H1 (cell line): ENCODE results near the gene NANOS2. TPM values are rescaled to one million over a fixed set of nuclear protein-coding genes. Genes with fewer than 3 reads are reported as not detected.

Experiments
- CTCF ChIA-PET: fragments of 300-600 bp; sonication (Branson Sonifier 250); formaldehyde crosslinking; loops from one replicate; lab custom pipeline; 2021; ENCODE audit not compliant: partially characterized antibody; lab: Charles Lee
- POLR2A ChIA-PET: fragments of 300-600 bp; sonication (Branson Sonifier 250); formaldehyde crosslinking; loops from one replicate; lab custom pipeline; 2021; ENCODE audit warnings: inconsistent platforms; ENCODE audit not compliant: partially characterized antibody; lab: Charles Lee
- DNase-seq, 2 experiments: peaks; one replicate each; pipeline versions ENCODE4 v3.0.0 to v3.0.0-alpha.2; 2010 to 2022; ENCODE audit warnings: low spot score in 2 of 2, low read depth in 1 of 2, mixed read lengths in 1 of 2
- FAIRE-seq: peaks from 2 replicates; lab custom pipeline; 2011; peaks lifted over from hg19 to GRCh38; lab: Jason Lieb, UNC
- H2AFZ ChIP-seq: 2 replicates; pipeline ENCODE4 v1.8.1; 2012; ENCODE audit warnings: low read length, inconsistent platforms
- H2AK5ac ChIP-seq: 2 replicates; pipeline ENCODE4 v1.6.1; 2013; ENCODE audit warnings: low read depth, low read length
- H2BK120ac ChIP-seq: replicated peaks from 2 replicates; pipeline ENCODE3; 2013; ENCODE audit warnings: low read depth, low read length, inconsistent platforms
- H2BK12ac ChIP-seq: 2 replicates; pipeline ENCODE4 v1.6.1; 2013; ENCODE audit warnings: low read depth, low read length
- H2BK15ac ChIP-seq: 2 replicates; pipeline ENCODE4 v1.6.1; 2013; ENCODE audit warnings: low read length
- H2BK20ac ChIP-seq: 2 replicates; pipeline ENCODE4 v1.6.1; 2013; ENCODE audit warnings: low read length
- H2BK5ac ChIP-seq: 2 replicates; pipeline ENCODE4 v1.6.1; 2013; ENCODE audit warnings: low read depth, low read length
- H3K14ac ChIP-seq: 2 replicates; pipeline ENCODE4 v1.6.1; 2013; ENCODE audit warnings: inconsistent platforms; ENCODE audit not compliant: insufficient read length
- H3K18ac ChIP-seq: 2 replicates; pipeline ENCODE4 v1.6.1; 2013; ENCODE audit warnings: low read length; ENCODE audit errors: extremely low read depth
- H3K23ac ChIP-seq: 2 replicates; pipeline ENCODE4 v1.6.1; 2013; ENCODE audit warnings: inconsistent platforms; ENCODE audit not compliant: insufficient read length
- H3K23me2 ChIP-seq: 2 replicates; pipeline ENCODE4 v1.6.1; 2013; ENCODE audit warnings: low read depth, low read length
- H3K27ac ChIP-seq: 2 replicates; pipeline ENCODE4 v1.6.1; 2011; ENCODE audit warnings: low read depth, low read length, inconsistent platforms
- H3K27me3 ChIP-seq, 4 experiments: replicated peaks in 1 of 4; 1 replicate in 1 of 4; 2 replicates in 3 of 4; pipeline versions ENCODE4 v1.6.1 to v1.8.1; 2011 to 2013; ENCODE audit warnings: low read length in 3 of 4, mild to moderate bottlenecking in 3 of 4, inconsistent platforms in 2 of 4, mixed read lengths in 2 of 4, moderate library complexity in 1 of 4; ENCODE audit not compliant: control insufficient read depth in 3 of 4, insufficient read depth in 3 of 4; ENCODE audit errors: extremely low read depth in 1 of 4
- H3K36me3 ChIP-seq, 4 experiments: 2 replicates each; pipeline versions ENCODE4 v1.6.1 to v1.8.1; 2011 to 2013; ENCODE audit warnings: mild to moderate bottlenecking in 4 of 4, low read length in 3 of 4, moderate library complexity in 2 of 4, control low read depth in 1 of 4, inconsistent platforms in 1 of 4; ENCODE audit not compliant: insufficient read depth in 4 of 4, control insufficient read depth in 2 of 4
- H3K4ac ChIP-seq: replicated peaks from 2 replicates; pipeline ENCODE3; 2013; ENCODE audit warnings: low read length, low read depth, mixed read lengths, inconsistent platforms; ENCODE audit not compliant: insufficient read length
- H3K4me1 ChIP-seq, 4 experiments: replicated peaks in 1 of 4; 1 replicate in 1 of 4; 2 replicates in 3 of 4; pipeline versions ENCODE4 v1.6.1 to v1.8.1; 2011 to 2013; ENCODE audit warnings: low read length in 3 of 4, inconsistent platforms in 2 of 4, mixed read lengths in 1 of 4; ENCODE audit not compliant: insufficient read depth in 4 of 4, control insufficient read depth in 3 of 4
- H3K4me2 ChIP-seq, 2 experiments: 2 replicates each; pipeline versions ENCODE4 v1.6.1 to v1.8.1; 2011 to 2013; ENCODE audit warnings: low read depth in 2 of 2, low read length in 2 of 2, control low read depth in 1 of 2, inconsistent platforms in 1 of 2, mild to moderate bottlenecking in 1 of 2; ENCODE audit not compliant: insufficient read depth in 1 of 2
- H3K4me3 ChIP-seq, 4 experiments: fragments of 200-600, 300-600 bp in 1 of 4; sonication (generic), shearing (Covaris generic), sonication (Bioruptor Twin) in 1 of 4; 2 replicates each; pipeline versions ENCODE4 v1.5.1 to v1.8.1; 2011 to 2016; ENCODE audit warnings: low read length in 4 of 4, low read depth in 3 of 4, control low read depth in 2 of 4, inconsistent platforms in 2 of 4, mild to moderate bottlenecking in 2 of 4, mixed read lengths in 1 of 4, moderate library complexity in 1 of 4; ENCODE audit not compliant: insufficient read depth in 2 of 4; ENCODE audit errors: extremely low read depth in 1 of 4
- H3K56ac ChIP-seq: replicated peaks from 2 replicates; pipeline ENCODE3; 2013; ENCODE audit warnings: low read depth, mild to moderate bottlenecking, mixed read lengths, low read length, inconsistent platforms; ENCODE audit not compliant: insufficient read length
- H3K79me1 ChIP-seq: 2 replicates; pipeline ENCODE4 v1.6.1; 2013; ENCODE audit warnings: low read depth, low read length, control low read depth
- H3K79me2 ChIP-seq, 2 experiments: 2 replicates each; pipeline versions ENCODE4 v1.6.1 to v1.8.1; 2012 to 2013; ENCODE audit warnings: low read length in 2 of 2, mild to moderate bottlenecking in 2 of 2, inconsistent platforms in 1 of 2; ENCODE audit not compliant: insufficient read depth in 2 of 2, control insufficient read depth in 1 of 2
- H3K9ac ChIP-seq, 4 experiments: replicated peaks in 1 of 4; 1 replicate in 1 of 4; 2 replicates in 3 of 4; pipeline versions ENCODE4 v1.6.1 to v1.8.1; 2011 to 2013; ENCODE audit warnings: low read depth in 3 of 4, low read length in 3 of 4, control low read depth in 2 of 4, mild to moderate bottlenecking in 2 of 4, moderate library complexity in 2 of 4, inconsistent platforms in 1 of 4; ENCODE audit errors: extremely low read depth in 1 of 4
- H3K9me3 ChIP-seq, 2 experiments: 2 replicates each; pipeline versions ENCODE4 v1.6.1 to v1.8.1; 2012 to 2013; ENCODE audit warnings: mild to moderate bottlenecking in 2 of 2, moderate library complexity in 2 of 2, control low read depth in 1 of 2, inconsistent platforms in 1 of 2, low read depth in 1 of 2, low read length in 1 of 2, mixed read lengths in 1 of 2; ENCODE audit not compliant: insufficient read depth in 2 of 2
- H4K20me1 ChIP-seq, 2 experiments: replicated peaks in 1 of 2; 2 replicates each; pipeline versions ENCODE3 to v1.8.1; 2011 to 2013; ENCODE audit warnings: inconsistent platforms in 2 of 2, low read length in 2 of 2, mild to moderate bottlenecking in 1 of 2; ENCODE audit not compliant: insufficient read depth in 2 of 2, control insufficient read depth in 1 of 2
- H4K5ac ChIP-seq: 2 replicates; pipeline ENCODE4 v1.6.1; 2013; ENCODE audit warnings: low read length, low read depth, mixed read lengths, inconsistent platforms; ENCODE audit not compliant: insufficient read length
- H4K8ac ChIP-seq: 2 replicates; pipeline ENCODE4 v1.8.0; 2013; ENCODE audit warnings: mild to moderate bottlenecking, moderate library complexity, low read length, inconsistent platforms; ENCODE audit not compliant: insufficient read depth; ENCODE audit errors: extremely low read depth
- H4K91ac ChIP-seq: replicated peaks from 2 replicates; pipeline ENCODE3; 2013; ENCODE audit warnings: low read length, mixed read lengths, inconsistent platforms; ENCODE audit not compliant: insufficient read length
- KDM4A ChIP-seq: IDR thresholded peaks from one replicate; pipeline ENCODE4 v1.7.1; 2012; ENCODE audit warnings: low read depth, mild to moderate bottlenecking, moderate library complexity, low read length, inconsistent platforms; ENCODE audit not compliant: severe bottlenecking
- RAD21 ChIP-seq, 2 experiments: IDR thresholded peaks in 1 of 2; conservative IDR thresholded peaks in 1 of 2; 2 replicates each; pipeline ENCODE4 v1.6.1; 2011; ENCODE audit warnings: low read depth in 2 of 2, low read length in 2 of 2, improper control_type of control experiment in 1 of 2, inconsistent platforms in 1 of 2, mild to moderate bottlenecking in 1 of 2, moderate library complexity in 1 of 2
- WGBS, 2 experiments: shearing (Covaris generic) in 1 of 2; methylation state at CpG; one replicate each; pipeline versions ENCODE4 v1.1.6 to v1.1.7; 2013 to 2015; ENCODE audit warnings: low lambda C conversion rate in 2 of 2, mixed read lengths in 2 of 2, inconsistent platforms in 1 of 2, low coverage in 1 of 2, missing lambda C conversion rate in 1 of 2; ENCODE audit not compliant: insufficient replicate concordance in 2 of 2, insufficient coverage in 1 of 2, insufficient read length in 1 of 2; ENCODE audit errors: extremely low coverage in 1 of 2, missing lambda C conversion rate in 1 of 2; 5-methylcytosine and 5-hydroxymethylcytosine counted together
- polyA plus RNA-seq, 7 experiments: library from polyadenylated mRNA; depleted of rRNA in 3 of 7; stranded (reverse) in 5 of 7; unstranded in 2 of 7; fragments of >200 nt in 5 of 7; fragments of 200-250 nt in 2 of 7; gene quantifications; 1 replicate in 5 of 7; 2 replicates in 1 of 7; 4 replicates in 1 of 7; pipeline versions ENCODE4 v1.2.1 to v1.2.3, GENCODE V29; 2011 to 2013; ENCODE audit warnings: missing spikeins in 2 of 7, mixed read lengths in 2 of 7
- total RNA-seq: library from RNA; stranded (reverse); fragmentation: NEBNext Ultra II Directional; extraction: Animal tissue kit (Norgen Biotek cat#: 25700); gene quantifications from 2 replicates; pipeline ENCODE4 v1.2.1, GENCODE V29; 2021
- TF ChIP-seq, protein P1 (sequence below), 3 experiments: IDR thresholded peaks; 1 replicate in 2 of 3; 2 replicates in 1 of 3; pipeline versions ENCODE4 v1.5.1 to v1.6.1; 2011; ENCODE audit warnings: low read length in 3 of 3, mild to moderate bottlenecking in 3 of 3, inconsistent platforms in 2 of 3, low read depth in 1 of 3, moderate library complexity in 1 of 3; ENCODE audit not compliant: insufficient read depth in 1 of 3; ENCODE audit errors: control extremely low read depth in 1 of 3

NANOS2 gene
- total and polyA plus RNA-seq, 2 of the 8 experiments (the other 6 are each of a cell fraction or from before 2014, with no cell fraction given), result 0.20 TPM; not detected in 1

DNA sequence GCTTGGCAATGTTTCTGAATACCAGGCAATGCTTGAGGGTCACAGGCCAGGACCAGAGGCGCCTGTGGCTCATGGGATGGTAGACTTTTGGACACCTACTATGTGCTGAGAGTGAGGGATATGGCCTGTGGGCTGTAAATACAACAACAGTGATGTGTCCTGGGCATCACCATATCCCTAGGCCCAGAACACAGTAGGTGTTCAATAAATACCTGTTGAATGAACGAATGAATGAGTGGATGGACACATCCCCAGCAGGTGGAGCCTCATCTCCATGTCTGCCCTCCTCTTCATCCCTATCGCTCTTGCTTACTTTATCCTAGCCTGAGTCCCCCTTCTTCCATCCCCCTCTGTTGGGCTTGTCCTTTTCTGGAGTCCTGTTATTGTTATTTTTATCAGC, 16.5 kb upstream of the NANOS2 start:
- no peak for FAIRE-seq
- Histone ChIP-seq H3K4me1 (peaks cover 0 to 3% (median 0%) of the 10 kb centered on the region in 4 experiments; a peak in 2 of 7 replicates), H3K4me2 (no peak overlapping the region), H3K4ac (no peak overlapping the region), H2AFZ (no peak overlapping the region), H4K5ac (no peak overlapping the region), H4K91ac (no peak overlapping the region), H3K36me3 (no peaks in the 10 kb centered on the region), H3K9ac (no peak overlapping the region), H3K79me1 (no peaks in the 10 kb centered on the region), H4K20me1 (no peaks in the 10 kb centered on the region), H3K4me3 (no peak overlapping the region), H3K56ac (no peak overlapping the region), H3K9me3 (no peaks in the 10 kb centered on the region), H2BK15ac (no peak overlapping the region), H2BK12ac (no peak overlapping the region), H2AK5ac (no peak overlapping the region), H3K27me3 (peaks cover 1 to 18% (median 8%) of the 10 kb centered on the region in 4 experiments; a peak in 5 of 7 replicates), H3K14ac (no peak overlapping the region), H2BK20ac (no peak overlapping the region), H3K79me2 (no peaks in the 10 kb centered on the region), H4K8ac (no peak overlapping the region)
- WGBS, 2 experiments, result 83% methylated on average over 3 of the region's 3 CpGs; no CpG with 5 or more reads in 1 of the 2 experiments
- POLR2A ChIA-PET, result interaction anchor here (0.6 kb wide), 2 partner anchors 15 to 563 kb away, joined by 3 read pairs; no protein-coding TSS in a partner anchor
- DNase-seq, result no peak
- peak; percentile 33 to 34 for TF ChIP-seq RAD21 (IDR thresholded peaks at IDR 0.05 in 1 of 2, conservative IDR thresholded peaks at IDR 0.05 in 1 of 2; ENCODE audit: low read depth in 2 of 2, low read length in 2 of 2)
- no peak for TF ChIP-seq KDM4A
- TF ChIP-seq, protein P1, sequence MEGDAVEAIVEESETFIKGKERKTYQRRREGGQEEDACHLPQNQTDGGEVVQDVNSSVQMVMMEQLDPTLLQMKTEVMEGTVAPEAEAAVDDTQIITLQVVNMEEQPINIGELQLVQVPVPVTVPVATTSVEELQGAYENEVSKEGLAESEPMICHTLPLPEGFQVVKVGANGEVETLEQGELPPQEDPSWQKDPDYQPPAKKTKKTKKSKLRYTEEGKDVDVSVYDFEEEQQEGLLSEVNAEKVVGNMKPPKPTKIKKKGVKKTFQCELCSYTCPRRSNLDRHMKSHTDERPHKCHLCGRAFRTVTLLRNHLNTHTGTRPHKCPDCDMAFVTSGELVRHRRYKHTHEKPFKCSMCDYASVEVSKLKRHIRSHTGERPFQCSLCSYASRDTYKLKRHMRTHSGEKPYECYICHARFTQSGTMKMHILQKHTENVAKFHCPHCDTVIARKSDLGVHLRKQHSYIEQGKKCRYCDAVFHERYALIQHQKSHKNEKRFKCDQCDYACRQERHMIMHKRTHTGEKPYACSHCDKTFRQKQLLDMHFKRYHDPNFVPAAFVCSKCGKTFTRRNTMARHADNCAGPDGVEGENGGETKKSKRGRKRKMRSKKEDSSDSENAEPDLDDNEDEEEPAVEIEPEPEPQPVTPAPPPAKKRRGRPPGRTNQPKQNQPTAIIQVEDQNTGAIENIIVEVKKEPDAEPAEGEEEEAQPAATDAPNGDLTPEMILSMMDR (IDR thresholded peaks at IDR 0.05; ENCODE audit: control extremely low read depth in 1 of 3, insufficient read depth in 1 of 3, low read depth in 1 of 3, low read length in 3 of 3), result peak in 2 of 3 experiments; percentile 10 to 27; a peak in 2 of 4 replicates
- TF ChIP-seq, all 59 proteins: peak for 2
- no peak overlapping the region for H2BK120ac ChIP-seq
- H2BK5ac ChIP-seq, result no peak overlapping the region
- CTCF ChIA-PET, result interaction anchor here (0.6 to 1.6 kb wide), 6 partner anchors 15 to 665 kb away, joined by 3 to 6 read pairs (median 4); partner anchors contain the start of gene NANOS2
- peaks cover 5% of the 10 kb centered on the region; the same call in 1 of the 2 replicates for H3K23me2 ChIP-seq
- no peak overlapping the region for H3K18ac ChIP-seq
- H3K27ac ChIP-seq, result no peak overlapping the region
- H3K23ac ChIP-seq, result no peak overlapping the region
